Astrocyte of the hippocampus (primary cell): ENCODE data around the gene SMC6.

ENCODE experiments used
- DNase-seq: peaks from one replicate; pipeline ENCODE4 v3.0.0; 2011; ENCODE audit warnings: low read depth, low spot score

Gene SMC6

DNA sequence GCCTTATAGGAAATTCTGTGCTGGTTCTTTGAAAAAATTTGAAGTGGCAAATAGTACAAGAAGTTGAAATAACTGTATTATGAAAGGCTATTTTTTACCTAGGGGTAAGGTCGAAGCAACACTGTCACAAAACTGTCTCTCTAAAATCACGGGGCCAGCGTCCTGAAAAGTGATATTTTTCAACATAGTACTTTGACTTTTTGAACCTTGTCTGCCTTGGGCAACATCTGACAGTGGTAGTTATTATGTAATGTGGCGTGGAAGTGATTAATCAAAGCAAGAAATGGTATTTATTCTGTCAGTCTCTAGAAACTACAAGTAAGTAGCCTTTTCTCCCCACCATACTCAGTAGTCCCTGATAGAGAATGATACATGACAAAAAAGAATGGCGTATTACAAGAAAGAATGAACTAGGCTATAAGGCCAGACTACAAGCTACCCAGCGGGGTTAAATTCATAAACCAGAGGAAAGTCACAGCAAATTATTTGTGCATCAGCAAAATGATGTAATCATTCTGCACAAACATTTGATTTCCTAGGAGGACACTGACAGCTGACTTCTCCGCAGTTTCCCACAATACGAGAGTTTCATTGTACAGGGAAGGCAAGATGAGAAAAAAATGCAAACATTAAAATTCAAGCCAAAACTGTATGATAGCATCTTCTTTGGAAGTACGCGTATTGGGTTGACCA, 10.2 kb upstream of the SMC6 start:
- no peak for DNase-seq

GRCh38 chr2:17762451-17762850, 8.8 kb upstream of the SMC6 start:
- no peak for DNase-seq

- no peak for DNase-seq
Observed at GRCh38 chr2:17759805-17760204, 6.2 kb upstream of the SMC6 start.

DNA sequence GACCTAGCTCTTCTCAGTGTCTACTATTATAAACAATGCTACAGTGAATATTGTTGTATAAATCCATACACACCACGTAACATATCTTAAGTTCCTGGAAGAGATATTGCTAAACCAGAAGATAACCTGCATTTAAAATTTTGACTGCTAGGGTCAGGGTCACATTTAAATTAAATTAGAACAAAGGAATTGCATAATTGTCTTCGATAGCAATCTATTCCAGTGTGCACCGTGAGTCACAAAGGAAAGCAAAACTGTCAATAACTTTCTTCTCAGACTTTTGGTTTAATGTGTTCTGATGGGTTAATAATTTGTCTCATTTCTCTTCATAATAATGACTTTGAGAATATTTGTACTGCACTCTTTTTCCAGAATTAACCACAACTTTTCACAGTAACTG, 4.5 kb upstream of the SMC6 start:
- DNase-seq = no peak

DNA sequence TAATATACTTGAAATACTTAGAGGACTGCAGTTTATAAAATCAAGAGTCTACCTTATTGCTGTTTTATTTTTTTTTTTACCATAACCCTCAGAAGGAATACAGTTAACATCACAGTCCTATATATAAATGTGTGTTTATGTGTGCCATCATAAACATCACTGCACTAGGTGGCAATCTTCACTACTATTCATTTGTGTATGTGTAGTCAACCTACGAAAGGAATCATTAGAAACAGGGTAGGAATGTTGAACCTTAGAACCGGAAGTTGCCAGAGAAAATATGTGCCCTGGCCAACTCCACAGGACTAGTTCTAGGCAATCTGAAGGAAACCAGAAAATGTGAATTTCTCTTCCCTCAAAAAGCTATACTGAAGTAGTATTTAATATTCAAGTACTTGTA, 3.7 kb upstream of the SMC6 start:
- DNase-seq = peak; percentile 67

DNA sequence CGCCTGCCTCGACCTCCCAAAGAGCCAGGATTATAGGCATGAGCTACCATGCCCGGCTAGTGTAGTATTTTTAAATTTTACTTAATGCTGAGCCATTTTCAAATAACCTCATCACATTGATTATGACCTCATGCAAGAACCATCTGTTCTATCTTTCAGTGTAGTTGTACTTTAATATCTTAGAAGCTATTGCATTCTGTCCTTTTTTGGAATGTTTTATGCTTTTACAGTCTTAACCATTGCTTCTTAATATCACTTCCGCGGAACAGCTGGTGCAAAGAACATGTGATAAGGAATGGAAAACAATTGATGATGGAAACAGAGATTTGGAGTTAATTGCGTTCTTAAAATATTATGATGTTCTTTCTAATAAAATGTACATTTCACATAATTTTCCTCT, 3.1 kb upstream of the SMC6 start:
- no peak for DNase-seq

DNA sequence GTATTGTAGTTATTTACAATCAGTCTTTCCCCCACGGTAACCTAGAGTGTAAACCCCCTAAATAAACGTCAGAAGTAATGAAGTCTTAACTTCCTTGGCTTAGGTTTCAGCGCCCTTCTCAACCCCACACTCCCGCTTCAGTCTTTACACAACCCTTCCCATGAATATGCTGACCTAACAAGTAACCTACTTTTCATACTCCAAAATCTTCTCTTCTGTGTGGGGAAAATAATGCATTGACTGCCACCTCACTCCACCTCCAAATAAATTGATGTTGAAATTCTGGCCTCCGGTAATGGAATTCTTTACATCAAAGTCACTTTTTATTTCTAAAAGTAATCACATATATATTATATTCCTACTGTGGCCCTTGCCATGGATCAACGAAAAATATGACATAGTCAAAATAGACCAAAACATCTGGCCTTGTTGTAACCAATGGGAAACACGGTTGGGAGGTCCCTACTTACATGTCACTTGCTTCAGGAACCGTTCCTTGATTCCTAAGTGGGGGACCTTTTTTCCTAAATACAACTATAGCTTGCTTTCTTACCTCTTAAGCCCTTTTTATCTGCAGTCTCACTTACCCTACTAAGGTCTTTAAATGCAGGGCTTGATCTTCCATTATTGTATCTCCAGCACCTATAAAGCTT, 1.3 kb upstream of the SMC6 start:
- no peak for DNase-seq

DNA sequence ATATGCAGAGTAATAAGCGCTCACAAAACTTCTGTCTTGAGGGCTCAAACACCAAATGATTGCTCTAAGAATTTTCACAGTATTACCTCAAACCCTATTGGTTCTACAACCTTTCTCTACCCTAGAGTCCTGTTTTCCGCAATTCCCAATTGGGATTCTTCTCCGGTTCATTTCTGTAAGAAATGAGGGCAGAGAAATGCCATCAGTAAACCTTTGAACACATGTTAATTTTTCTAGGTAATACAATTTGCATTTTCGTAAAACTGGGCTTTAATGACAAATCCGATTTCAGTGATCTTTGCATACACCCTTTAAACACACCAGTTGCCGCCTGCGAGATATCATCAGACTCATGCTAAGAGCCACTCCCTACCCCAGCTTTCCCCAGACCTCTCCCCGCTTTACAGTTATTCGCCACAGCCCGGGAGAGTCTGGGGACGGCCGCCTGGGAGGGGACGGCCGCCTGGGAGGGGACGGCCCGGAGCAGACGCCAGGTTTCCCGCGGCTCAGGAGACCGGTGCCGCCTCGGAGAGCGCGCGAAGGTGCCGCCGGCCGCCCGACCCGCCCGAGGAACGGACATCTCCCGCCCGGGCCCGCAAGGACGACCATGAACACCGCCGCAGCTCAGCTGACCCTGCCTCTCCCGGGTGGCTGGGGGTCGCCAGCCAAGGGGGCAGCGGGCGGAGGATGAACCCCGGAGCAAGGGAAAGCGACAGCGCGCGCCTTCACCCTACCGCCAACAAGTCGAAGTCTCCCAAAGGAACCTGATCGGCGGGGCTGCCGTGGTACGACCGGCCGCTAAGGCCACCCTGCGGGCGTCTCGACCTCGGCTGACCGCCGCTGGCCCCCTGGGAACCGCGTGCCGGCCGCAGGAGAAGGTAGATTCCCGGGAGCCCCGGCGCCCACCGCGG, 463 bp downstream of the SMC6 start:
- DNase-seq = peak; percentile 83

DNA sequence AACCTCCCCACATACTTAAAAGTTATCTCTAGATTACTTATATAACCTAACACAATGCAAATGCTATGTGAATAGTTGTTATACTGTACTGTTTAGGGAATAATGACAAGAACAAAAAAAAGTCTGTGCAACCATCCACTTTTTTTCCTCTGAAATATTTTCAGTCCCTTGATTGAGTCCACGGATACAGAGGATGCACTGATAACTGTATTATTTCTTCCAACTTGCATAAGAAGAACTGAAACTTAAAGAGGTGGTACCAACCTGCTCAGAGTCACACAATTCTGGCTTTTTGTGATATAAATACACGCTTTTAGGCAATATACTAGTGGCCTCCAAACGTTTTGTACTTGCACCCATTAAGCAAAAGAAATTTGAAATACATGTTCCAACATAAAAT, 1.4 kb downstream of the SMC6 start:
- no peak for DNase-seq

DNA sequence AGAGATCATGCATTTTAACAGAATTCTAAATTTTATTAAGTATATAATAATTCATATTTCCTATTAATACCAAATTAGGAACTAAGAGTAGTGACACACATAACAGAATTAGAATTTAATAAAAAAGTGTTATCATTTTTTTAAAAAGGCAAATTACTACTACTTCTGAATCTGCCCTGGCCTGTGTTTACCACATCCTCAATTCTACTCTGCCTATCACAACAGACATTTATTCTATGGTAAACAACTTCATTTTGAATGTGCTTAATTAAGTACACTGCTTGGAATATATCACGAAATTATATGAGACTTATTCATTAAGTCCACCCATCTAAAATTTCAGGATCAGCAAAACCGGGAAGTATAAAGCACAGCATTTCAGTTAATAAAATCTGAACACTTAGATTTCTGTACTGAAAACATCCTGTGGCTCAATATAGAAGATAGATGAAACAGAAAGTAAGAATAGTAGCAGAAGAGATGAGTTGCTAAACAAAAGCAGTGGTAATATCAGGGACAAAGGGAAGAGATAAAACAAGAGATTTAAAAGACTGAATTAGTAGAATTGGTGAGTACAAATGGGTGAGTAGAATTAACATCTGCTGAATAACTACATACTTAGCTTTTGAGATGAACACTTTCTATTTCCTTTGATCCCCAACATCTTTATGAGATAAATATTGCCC, 3.7 kb downstream of the SMC6 start:
- no peak for DNase-seq

DNA sequence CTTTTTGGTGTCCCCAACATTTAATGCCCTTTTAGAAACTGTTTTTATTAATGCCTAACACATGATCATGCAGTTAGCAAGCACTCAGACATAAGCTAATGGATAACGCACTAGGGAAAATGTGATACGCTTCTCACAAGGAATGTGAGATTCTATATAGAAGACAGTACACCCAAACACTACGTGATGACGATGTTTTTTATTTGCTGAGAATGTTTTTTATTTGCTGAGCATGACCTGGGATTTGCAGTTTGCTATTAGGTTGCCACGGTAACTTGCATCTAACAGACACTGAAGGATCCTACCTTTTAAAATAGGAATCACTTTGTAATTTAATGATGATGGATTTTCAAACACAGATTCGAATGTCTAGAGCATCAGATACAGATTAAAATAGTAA, 4.9 kb downstream of the SMC6 start:
- no peak for DNase-seq

DNA sequence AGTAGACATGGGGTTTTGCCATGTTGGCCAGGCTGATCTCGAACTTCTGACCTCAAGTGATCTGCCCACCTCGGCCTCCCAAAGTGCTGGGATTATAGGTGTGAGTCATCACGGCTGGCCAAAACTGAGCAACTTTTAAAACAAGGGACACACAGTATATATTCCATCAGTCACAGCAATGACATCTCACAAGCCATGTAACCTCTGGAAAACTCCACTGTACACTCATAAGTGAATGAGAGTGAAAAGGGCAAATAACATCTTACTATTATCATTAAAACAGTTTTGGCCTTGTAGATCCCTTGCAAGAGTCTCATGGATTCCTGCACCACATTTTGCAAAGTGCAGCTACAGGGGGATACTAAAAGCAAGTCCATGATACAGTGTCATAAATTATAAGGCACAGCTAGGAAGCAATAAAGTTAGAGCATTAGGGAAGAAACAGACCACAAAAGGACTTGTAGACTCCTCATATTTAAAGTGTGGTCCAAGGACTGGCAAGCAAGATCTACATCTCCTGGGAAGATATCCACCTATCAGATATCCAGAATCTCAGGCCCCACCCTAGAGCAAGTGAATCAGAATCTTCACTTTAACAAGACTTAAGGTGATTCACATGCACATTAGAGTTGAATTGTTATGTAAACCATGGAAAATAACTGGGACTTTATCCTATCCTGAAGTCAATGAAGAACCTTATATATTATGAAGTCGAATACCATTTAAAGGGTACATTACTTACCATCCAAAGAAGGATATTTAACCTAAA, 5.7 kb downstream of the SMC6 start:
- no peak for DNase-seq

- no peak for DNase-seq
Observed at GRCh38 chr2:17740203-17740602, 13.4 kb downstream of the SMC6 start.

GRCh38 chr2:17736989-17737388, 16.6 kb downstream of the SMC6 start:
- DNase-seq = peak; percentile 37

- DNase-seq = no peak
Observed at GRCh38 chr2:17735864-17736263, 17.7 kb downstream of the SMC6 start.

DNA sequence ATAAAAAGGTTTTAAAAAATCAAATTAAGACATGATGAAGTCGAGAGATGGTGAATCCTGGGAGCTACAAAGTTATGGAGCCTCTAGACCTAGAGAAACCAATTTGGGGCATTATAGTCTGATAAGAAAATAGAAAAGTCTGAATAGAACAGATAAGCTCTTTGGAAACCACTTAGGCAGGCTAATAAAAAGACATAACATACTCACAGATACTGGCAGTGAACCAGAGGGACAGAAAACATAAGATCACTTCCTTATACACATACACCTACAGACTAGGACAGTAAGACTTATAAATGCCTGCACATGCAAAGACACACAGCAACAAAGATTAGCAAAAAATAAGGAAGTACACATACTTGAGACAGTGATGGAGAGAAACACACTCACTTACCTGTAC, 20.0 kb downstream of the SMC6 start:
- no peak for DNase-seq

DNA sequence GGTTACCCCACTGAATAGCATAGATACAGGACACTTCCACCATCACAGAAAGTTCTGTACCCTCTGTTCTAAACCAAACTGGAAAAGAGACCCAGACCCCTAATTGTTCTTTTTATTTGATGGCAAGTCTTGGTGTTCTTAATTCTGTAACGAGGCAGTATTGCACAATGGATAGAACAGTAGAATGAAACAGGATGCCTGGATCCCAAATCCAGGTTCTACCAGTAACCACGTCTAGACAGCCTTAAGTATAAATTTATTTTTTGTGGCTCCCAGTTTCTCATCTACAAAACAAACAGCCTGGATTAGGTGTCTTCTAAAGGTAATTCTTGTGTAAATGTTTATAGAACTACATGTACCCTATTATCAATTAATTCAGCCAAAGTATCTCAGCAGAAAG, 23.7 kb downstream of the SMC6 start:
- no peak for DNase-seq

- DNase-seq = no peak
Observed at GRCh38 chr2:17728210-17728609, 25.4 kb downstream of the SMC6 start.

GRCh38 chr2:17719562-17720371, 33.8 kb downstream of the SMC6 start:
- DNase-seq = peak; percentile 29

DNA sequence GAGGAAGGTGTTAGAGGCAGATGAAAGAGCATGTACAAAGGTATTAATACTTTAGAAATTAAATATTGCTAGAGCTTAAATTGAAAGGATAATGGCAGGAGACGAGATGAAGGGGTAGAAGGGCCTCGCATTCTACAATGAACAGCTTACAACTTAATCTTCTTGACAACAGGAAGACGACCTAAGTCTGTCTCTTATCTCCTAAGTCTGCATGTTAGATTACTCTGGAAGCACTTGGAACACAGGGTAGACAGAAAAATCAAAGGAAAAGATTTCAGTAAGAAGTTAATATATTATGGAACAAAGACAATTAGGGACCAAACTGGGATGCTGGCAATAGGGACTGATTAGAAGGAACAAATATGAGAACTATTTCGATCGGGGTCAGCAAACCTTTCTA, 34.9 kb downstream of the SMC6 start:
- DNase-seq = no peak
